Activated CD4-positive, alpha-beta T cell treated with anti-CD3 and anti-CD28 coated beads for 48 hours (primary cell): ENCODE results near the gene ALPI.
"Not testable (repeated sequence)": the region's sequence is repeated elsewhere in the genome, so short reads cannot be mapped to it uniquely, and the experiment has no call there.

Experiments used
- DNase-seq: peaks from one replicate; pipeline ENCODE4 v3.0.0-alpha.2; 2020

ALPI gene

DNA sequence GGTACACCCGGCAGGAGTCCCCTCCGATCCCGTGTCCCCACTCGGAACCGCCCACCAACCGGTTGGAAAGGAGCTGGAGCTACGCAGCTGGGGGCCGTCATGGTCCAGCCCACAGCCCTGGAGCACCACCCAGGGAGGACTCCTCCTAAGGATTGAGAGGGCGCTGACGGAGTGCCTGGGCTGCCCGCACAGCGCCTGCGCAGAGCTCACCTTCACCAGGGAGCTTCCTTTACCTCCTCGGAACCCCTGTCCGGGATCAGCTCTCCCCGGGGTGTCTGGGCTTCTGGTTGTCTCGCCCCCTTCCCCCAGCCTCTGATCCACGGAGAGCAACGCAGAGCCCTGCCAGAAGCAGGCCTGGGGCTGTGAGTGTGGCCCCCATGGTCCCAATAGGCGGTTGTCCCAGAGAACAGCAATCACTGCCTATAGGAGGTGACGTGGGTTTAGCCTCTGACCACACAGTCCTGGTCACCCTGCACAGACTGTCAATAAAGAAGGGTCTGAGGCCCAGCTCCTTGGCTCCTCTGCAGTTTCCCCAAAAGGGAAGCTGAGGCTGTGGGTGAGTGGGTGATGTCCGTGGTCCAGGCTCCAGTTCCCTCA is 34.7 kb upstream of the ALPI start:
- no peak for DNase-seq

DNA sequence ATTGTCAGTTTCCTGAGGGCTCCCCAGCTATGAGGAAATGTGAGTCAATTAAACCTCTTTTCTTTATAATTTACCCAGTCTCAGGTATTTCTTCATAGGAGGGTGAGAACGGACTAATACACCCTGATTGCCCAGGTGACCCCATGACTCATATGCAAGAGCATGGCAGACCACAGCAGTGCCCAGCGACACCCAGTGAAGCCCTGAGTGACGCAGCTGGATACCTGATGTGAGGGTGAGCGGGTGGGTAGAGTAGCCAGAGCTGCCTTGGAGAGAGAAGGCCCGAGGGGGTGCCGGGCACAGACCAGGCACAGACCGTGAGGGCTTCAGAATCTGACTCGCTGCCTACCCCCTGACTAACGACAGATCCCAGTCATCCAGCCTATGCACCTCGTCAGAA is 33.9 kb upstream of the ALPI start:
- DNase-seq: no peak

DNA sequence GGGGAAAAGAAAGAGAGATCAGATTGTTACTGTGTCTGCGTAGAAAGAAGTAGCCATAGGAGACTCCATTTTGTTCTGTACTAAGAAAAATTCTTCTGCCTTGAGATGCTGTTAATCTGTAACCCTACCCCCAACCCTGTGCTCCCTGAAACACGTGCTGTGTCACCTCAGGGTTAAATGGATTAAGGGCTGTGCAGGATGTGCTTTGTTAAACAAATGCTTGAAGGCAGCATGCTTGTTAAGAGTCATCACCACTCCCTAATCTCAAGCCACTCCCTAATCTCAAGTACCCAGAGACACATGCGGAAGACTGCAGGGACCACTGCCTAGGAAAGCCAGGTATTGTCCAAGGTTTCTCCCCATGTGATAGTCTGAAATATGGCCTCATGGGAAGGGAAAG is 33.0 kb upstream of the ALPI start:
- not testable (repeated sequence) for DNase-seq

DNA sequence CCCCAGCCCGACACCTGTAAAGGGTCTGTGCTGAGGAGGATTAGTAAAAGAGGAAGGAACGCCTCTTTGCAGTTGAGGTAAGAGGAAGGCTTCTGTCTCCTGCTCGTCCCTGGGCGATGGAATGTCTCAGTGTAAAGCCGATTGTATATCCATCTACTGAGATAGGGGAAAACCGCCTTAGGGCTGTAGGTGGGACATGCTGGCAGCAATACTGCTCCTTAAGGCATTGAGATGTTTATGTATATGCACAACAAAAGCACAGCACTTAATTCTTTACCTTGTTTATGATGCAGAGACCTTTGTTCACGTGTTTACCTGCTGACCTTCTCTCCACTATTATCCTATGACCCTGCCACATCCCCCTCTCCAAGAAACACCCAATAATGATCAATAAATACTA is 32.5 kb upstream of the ALPI start:
- not testable (repeated sequence) for DNase-seq

DNA sequence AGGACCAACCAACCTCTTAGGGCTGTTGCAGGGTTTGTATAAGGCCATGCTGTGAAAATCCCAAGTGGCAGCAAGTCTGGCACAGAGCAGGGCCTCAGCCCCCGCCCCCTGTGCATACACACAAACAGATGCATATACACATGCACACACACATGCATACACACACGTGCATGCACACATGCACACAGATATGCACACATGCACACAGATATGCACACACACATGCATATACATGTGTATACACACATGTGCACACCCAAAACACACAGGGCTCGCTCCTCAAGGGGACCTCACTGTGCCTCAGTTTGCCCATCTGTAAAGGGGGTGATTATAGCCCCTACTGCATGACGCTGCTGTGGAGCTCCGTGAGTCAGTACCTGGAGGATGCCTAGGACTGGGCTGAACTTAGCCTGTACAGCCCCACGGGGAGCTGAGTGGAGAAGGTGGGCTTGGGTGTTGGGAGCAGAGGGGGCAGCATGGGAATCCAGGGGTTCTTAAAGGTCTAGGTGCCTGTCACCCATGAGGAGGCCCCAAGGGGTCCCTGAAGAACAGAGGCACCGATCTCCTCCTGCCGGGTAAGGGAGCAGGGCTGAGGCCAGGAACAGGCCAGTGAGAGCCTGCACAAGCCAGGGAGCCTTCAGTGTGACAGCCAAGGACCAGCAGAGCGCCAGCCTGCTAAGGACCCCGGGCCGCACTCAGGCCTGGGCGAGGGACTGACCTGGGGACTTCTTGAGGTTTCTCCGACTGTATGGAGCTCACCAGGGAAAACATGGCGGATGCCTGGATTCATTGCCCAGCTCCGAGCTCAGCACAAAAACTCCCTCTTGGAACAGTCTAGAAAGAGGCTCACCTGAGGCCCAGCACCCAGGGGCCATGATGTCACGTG is 24.0 kb upstream of the ALPI start:
- no peak for DNase-seq

DNA sequence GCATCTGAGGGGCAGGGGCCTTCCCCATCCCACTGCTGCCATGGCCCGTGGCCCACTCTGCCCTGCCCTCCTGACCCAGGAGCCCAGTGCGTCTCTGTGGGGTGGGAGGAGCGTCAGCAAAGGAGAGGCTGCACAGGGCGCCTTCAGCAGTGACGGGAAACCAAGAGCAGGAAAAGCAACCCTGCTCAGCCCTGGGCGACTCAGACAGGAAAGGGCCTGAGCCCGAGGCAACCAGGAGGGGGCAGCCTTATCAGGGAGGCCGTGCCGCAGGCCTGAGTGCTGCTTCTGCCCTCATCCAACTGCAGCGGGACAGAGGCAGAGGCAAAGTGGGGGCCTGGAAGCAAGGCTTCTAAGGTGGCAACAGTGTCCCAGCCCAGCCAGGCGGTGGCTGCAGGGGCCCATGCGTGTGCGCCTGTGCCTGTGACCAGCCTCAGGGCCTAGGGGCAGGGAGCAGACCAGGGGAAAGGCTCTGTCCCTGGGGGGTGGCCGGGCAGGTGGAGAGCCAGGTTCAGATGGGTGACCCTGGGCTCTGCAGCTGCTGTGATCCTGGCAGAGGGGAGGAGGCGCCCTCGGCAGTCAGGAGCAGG is 23.3 kb upstream of the ALPI start:
- DNase-seq: no peak

DNA sequence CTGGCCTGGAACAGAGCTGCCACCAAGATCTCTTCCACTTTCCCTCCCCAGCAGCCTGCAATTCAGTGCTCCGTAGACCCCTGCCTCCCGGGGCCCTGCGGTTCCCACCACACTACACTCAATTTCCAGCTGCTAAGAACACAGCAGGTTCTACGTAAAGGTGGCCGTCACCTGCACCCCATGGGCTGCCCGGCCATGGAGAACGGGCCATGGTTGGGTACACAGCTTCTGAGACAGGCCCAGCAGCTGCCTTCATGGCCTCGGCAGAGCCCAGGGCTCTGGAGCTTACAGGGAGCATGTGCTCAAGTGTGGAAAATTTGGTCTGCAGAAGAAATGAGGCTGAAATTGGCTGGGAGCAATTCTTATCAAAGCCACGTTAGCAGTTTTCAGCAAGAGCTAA is 22.3 kb upstream of the ALPI start:
- DNase-seq: not testable (repeated sequence)

DNA sequence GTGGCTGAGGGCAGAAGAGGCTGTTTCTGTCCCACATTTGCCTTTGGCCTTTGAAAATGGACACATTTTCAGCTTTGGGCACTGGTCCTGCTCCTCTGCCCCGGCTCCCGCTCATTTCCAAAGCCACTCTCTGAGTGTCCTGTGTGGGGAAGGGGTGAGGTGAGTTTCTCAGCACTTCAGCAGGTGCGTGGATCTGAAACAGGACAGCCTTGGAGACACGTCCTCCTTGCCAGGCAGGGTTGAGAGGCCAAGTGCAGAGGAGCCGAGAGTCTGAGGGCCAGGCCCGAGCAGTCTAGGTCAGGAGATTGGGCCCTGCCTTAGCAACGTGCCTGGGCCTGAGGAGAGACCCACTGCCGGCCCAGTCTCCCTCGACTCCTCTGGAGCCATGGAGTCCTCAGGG is 21.9 kb upstream of the ALPI start:
- DNase-seq: no peak

DNA sequence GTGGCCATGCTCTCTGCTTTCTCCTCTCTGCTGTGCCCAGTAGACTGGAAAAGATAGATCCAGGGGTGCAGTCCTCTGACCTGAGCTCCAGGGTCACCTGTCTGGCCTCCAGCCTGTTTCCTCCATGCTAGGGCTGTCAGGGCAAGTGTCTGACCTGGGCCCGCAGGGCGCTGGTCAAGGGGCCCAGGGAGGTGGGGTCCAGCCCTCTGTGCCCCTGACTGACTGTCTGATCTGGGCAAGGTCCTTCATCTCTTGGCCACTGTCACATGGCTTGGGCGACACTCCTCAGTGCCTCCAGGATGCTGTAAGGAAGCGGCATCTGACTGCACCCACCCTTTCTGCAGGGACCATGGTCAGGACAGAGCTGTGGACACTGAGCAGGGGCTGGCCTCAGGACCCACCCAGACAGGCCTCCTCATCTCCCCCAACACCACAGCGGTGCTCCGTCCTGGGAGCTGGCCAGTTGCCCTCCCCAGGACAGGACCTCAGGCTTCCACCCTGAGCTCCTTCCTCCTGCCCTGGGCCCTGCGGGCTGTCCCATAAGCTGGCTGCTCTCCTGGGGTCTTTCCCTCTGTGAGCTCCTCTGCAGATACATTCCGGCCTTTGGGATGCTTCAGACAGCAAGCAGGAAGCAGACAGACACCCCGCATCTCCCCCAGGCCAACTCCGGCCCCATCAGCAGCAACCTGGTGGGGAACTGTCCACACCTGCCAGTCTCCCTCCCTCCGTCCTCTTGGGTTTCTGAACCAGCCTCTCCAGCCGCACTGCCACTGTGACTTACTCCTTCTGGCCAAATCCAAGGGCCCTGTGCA is 21.2 kb upstream of the ALPI start:
- no peak for DNase-seq

DNA sequence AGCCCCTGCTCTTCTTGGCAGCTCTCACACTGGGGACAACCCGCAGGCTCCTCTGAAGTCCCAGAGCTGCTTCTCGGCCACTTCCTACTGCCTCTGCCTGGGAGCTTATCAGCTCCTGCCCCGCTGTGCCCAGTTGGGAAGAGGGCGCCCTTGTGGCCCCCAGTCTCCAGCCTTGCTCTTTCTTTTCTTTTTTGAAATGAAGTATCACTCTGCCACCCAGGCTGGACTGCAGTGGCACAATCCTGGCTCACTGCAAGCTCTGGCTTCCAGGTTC is 20.6 kb upstream of the ALPI start:
- DNase-seq: no peak

DNA sequence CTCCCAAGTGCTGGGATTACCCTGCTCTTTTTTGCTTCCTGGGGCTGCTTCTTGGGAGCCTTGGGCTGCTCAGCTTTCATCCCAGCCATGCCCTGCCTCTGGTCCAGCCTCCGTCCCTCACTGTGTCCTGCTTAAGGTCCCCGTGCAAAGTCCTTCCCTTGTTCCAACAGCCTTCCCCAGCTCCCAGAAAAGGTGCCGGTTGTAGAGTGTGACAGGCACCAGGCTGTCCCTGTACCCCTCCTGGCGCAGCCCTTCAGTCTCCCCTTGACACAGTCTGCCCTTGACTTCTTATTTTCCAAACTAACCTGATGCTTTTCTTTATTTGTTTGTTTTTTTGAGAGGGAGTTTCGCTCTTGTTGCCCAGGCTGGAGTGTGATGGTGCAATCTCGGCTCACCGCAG is 20.1 kb upstream of the ALPI start:
- no peak for DNase-seq

DNA sequence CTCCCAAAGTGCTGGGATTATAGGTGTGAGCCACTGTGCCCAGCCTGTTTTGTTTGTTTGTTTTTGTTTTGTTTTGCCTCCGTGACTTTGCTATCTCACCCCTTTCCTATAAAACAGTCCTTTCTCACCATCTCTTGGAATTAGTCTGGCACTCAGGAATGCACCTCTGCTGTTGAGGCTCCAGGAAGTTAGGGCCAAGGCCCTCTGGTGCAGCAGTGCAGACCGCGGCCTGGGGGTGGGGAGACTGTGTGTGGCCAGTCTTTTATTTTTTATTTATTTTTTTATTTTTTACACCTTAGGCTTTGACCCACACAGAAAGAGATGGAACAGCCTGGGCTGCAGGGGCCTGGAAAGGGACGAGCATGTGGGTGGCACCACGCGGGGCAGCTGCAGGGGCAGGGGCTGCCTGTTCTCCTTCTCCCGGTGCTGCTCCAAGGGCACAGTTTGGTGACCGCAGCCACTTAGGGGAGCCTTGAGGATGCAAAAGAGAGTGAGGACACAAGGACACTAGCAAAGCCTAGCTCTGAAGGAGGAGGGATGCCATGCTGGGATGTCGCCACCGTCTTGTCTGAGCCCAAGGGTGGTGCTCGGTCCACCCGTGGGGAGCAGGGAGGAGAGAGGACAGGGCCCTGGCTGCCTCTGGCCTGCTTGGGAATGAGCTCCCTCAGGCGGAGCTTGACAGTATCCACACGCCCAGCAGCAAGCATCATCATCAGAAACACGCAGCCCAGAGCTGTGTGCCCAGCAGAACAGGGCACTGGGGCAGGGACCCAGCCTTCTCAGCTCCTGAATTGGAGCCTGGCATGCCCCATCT is 19.4 kb upstream of the ALPI start:
- DNase-seq: no peak

DNA sequence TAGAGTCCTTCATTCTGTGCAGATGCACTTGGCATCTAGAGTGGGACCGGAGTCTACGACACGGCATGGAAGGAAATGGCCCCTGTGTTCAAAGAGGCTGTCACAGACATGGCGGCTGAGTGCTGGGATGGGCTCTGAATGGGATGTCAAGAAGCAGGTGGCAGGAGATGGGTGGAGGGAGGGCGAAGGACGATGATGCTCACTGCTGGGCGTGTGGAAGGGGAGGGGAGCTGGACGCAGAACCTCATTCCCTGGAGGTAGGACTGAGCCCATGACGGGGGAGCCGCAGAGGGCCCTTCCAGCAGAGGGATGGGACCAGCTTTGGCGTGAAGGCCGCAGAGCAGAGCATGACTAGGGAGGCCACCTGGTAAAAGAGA is 18.8 kb upstream of the ALPI start:
- no peak for DNase-seq

DNA sequence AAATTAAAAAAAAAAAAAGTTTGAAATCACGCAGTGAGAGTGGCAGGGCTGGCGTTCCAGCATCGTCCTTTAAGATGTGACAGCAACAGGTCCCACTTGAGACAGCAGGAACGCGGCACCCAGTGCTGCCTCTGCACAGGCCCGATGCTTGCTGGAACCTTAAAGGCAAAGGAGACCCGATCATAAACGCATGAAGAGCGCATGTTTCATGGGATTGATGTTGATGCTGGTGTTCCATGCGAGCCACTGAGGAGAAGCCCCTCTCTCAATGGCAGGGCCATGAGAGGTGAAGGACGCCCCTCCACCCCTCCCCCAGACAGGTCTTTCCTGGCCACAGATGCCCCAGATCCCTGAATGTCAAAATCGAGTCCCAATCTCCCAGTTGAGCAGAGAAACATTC is 17.9 kb upstream of the ALPI start:
- no peak for DNase-seq

DNA sequence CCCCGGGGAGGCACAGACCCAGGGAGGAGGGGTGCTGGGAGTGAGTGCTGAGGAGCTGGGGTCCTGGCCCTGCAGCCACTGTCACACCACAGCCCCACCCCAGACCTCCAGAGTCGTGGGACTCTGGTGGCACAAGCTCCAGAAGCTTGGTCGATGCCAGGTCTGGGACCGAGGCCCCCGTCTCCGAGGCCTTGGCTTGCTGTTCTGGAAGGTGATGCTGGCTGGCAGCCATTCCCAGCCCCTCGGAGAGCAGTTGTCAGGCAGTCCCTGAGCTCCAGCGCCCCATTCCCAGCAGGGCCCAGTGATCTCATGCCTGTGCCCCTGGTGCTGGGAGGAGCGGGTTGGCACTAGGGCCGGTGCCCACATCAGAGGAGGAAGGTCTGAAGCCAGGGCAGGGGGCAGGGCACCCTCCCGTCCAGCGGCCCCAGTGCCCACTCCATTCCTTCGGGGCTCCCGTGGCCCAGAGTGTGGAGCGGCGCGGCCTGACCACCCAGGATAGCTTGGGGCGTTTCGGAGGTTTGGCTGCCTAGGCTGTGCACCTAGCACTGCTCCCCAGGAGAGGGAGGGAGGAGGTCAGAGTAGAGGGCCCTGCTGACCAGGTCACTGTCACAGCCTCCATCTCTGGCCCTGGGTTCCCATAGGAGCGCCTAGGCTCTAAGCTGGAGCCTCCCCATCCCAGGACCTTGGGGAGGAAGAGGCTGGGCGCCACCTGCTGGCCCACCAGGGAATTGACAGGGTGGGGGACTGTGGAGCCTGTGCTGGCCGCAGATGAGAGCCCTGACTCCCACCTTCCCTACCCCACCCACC is 16.8 kb upstream of the ALPI start:
- DNase-seq: peak; percentile 55

DNA sequence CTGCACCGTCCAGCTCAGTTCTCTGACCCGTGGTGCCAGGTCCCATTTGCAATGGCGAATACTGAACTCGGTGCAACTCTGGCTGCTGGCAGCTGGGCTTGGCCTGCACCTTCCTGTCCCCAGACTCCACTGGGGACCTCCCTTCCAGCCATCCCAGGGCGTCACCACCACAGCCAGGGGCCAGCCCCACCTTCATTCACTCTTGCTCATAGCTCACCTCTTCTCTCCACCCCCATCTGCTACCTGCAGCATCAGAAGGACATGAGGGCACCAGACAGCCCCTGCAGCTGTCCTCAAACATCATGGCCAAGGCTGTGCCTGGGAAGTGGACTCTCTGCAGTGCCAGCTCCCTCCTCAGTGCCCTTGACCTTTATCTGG is 16.2 kb upstream of the ALPI start:
- no peak for DNase-seq

DNA sequence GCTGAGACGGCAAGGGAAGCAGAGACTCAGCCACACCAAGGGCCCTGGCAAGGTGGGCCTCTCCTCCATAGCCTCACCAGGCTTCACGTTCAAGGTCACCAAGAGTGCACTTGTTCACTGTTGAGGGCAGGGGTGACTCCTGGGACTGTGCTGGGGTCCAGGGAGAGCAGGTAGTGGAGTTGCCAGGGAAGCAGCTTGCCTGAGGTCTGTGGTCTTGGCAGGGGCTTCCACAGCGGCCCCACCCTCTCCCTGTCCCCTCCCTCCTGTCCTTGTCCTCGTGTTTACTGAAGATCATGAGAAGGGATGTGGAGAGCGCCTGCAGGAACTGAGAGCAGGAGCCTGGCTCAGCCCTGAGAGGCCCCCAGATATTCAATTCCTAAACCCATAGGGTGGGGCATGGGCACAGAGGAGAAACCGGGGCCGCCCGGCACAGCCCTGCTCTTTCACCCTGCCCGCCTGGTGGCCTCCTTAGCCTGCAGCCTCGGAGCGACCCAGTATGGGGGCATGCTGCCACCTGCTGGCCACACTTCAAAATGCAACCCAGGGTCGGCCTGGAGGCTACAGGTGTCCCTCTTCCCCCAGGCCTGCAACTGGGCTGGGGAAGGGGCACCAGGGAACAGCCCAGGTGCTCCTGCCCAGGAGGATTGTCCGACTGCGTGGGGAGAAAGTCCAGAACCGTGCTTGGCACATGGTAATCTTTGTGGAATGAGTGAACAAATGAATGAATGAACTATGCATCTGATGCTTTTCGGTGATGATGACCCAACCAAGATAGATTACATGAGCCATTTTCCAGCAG is 15.5 kb upstream of the ALPI start:
- peak; percentile 93 for DNase-seq

DNA sequence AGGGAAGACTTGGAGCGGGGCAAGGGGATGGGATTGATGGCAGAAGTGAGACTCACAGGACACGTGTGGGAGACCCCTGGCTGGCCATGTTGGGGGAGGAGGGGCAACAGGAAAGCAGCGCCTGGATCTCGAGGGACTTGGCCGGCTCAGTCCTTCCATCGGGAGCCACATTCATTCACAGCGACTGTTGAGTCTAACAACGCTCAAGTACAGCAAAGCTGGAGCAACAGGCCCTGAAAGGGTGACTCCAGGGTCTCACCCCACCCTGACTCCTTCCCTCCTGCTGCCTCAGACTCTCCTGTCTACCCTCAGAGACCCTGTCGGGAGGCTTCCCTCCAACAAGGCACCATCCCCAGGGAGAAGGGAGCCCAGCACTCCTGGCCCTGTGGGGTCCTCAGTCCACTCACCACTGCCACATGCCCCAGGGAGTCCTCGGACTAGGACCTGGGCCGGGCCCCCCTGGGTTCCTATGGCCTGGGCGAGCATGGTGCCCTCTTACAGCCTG is 14.8 kb upstream of the ALPI start:
- no peak for DNase-seq

DNA sequence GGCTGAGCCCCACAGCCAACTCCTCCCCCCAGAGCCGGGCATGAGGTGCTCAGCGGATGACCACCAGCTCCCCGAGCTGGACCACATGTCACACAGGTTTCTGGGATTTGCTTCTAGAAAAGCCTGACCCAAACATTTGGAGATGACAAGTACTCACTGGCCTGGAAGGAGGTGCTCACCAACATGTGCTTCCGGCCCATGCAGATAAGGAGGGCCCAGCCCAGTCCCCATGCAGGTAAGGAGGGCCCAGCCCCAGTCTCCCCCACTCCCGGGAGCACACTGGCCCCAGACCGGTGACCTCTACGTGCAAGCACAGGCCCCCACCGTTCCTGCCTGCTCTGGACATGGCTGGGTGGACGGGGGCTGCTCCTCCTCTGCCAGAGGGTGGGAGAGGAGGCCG is 14.0 kb upstream of the ALPI start:
- not testable (repeated sequence) for DNase-seq

DNA sequence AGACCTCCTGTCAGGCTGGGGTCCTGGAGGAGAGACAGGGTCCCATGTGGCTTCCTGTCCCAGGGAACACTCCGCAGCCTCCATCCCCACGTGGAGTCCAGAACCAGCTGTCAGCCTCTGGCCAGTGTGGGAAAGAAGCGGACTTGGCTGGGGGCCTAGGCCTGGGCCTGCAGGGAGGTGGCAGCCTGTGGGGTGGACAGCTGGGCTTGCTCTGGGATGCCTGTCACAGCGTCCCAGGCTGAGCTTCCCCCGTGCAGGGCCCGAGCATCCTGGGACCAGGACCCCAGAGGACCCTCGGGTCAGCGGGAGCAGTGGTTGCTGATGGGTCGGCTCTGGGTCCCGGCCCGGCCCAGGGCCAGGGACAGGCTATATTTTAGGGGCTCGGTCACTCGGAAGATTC is 13.5 kb upstream of the ALPI start:
- DNase-seq: not testable (repeated sequence)

DNA sequence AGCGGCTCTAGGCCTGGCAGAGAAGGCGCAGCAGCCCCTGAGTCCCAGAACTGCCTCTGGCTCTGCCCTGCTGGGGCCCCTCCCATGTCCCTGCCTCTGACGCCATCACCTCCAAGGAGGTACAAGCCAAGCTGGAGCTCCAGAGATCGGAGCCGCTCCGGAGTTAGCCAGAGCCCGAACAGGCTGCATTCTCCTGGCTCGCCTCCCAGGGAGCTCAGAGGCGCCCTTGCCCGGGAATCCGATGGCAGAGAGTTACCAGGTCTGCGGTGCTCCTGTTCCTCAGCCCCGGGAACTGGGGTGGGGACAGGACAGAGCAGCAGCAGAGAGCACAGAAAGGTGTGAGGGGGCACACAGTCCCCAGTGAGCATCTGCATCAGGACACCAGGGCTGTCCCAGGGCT is 12.9 kb upstream of the ALPI start:
- DNase-seq: not testable (repeated sequence)
